GM19099 (cell line): Measurements from ENCODE around the gene CNTNAP3.
"Not testable (repeated sequence)": the region's sequence is repeated elsewhere in the genome, so short reads cannot be mapped to it uniquely, and the experiment has no call there.

Source experiments
- POLR2A ChIP-seq: IDR thresholded peaks from 3 replicates; pipeline ENCODE4 v1.6.1; 2011; ENCODE audit warnings: low read depth; ENCODE audit not compliant: insufficient read length; ENCODE audit errors: extremely low read depth

The CNTNAP3 gene

GRCh38 chr9:39287980-39288379 is at the start of gene CNTNAP3:
Gene CNTNAP3, minus strand, starts transcription at chr9:39288167. Its CDS starts 103 bp downstream, at chr9:39288064.
- not testable (repeated sequence) for TF ChIP-seq POLR2A

- TF ChIP-seq POLR2A = no peak
Observed at GRCh38 chr9:39108145-39108544, 179.8 kb downstream of the CNTNAP3 start.
